Keratinocyte (primary cell): ENCODE data around the gene OVOL2.

Source experiments
- EZH2 ChIP-seq: IDR thresholded peaks from one replicate; pipeline ENCODE4 v1.6.1; 2012; ENCODE audit warnings: inconsistent platforms, mild to moderate bottlenecking, low read length, moderate library complexity
- TF ChIP-seq, protein P1 (sequence below), 3 experiments: IDR thresholded peaks in 1 of 3; conservative IDR thresholded peaks in 1 of 3; optimal IDR thresholded peaks in 1 of 3; 2 replicates in 2 of 3; 3 replicates in 1 of 3; pipeline versions ENCODE3 to v1.5.1; 2011; ENCODE audit warnings: low read length in 3 of 3, mild to moderate bottlenecking in 3 of 3, moderate library complexity in 2 of 3, control low read depth in 1 of 3, inconsistent platforms in 1 of 3; ENCODE audit not compliant: insufficient read depth in 2 of 3; ENCODE audit errors: extremely low read depth in 1 of 3

DNA sequence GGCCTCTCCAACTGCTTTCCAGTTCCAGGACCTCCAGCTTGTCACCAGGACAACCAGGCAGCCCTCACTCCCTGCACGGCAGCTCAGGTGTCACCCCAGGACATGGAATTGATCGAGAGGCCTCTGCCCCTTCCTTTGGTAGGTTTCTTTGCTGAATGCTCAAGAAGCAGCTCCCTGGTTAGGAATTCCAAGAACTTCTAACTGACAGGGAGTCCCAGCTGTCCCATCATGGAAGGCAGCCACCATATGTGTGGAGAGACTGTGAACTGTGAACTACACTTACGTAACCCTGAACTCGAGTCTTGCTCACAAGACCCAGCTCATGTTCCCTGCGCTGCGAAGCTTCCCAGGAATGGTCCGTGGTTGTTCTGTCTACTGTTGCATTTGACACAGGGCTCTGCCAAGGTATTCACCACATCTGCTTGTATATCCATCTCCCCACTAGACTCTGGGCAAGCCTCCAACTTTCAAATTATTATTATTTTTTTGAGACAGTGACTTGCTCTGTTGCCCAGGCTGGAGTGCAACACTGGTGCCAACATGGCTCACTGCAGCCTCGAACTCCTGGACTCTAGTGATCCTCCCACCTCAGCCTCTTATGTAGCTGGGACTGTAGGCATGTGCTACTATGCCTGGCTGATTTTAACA, 53.2 kb downstream of the OVOL2 start:
- TF ChIP-seq, protein P1, sequence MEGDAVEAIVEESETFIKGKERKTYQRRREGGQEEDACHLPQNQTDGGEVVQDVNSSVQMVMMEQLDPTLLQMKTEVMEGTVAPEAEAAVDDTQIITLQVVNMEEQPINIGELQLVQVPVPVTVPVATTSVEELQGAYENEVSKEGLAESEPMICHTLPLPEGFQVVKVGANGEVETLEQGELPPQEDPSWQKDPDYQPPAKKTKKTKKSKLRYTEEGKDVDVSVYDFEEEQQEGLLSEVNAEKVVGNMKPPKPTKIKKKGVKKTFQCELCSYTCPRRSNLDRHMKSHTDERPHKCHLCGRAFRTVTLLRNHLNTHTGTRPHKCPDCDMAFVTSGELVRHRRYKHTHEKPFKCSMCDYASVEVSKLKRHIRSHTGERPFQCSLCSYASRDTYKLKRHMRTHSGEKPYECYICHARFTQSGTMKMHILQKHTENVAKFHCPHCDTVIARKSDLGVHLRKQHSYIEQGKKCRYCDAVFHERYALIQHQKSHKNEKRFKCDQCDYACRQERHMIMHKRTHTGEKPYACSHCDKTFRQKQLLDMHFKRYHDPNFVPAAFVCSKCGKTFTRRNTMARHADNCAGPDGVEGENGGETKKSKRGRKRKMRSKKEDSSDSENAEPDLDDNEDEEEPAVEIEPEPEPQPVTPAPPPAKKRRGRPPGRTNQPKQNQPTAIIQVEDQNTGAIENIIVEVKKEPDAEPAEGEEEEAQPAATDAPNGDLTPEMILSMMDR (optimal IDR thresholded peaks at IDR 0.05 in 1 of 3, IDR thresholded peaks at IDR 0.05 in 1 of 3, conservative IDR thresholded peaks at IDR 0.05 in 1 of 3; ENCODE audit: extremely low read depth in 1 of 3, insufficient read depth in 2 of 3, low read length in 3 of 3): no peak
- TF ChIP-seq EZH2: no peak
